K562 (cell line): ENCODE data around the gene CR2. TPM values are rescaled to one million over a fixed set of nuclear protein-coding genes. Genes with fewer than 3 reads are reported as not detected.

Experiments
- CREBBP ChIP-seq: IDR thresholded peaks from one replicate; pipeline ENCODE4 v1.6.1; 2012; ENCODE audit warnings: low read depth, mild to moderate bottlenecking, control low read depth, inconsistent platforms, low read length
- E2F5 ChIP-seq: sonication (generic); formaldehyde crosslinking; IDR thresholded peaks from 2 replicates; pipeline ENCODE4 v1.8.0; 2022; ENCODE audit warnings: mild to moderate bottlenecking, missing genetic modification reagents
- ELF1 ChIP-seq: fragments of 200-800 bp; sonication (Bioruptor generic); IDR thresholded peaks from 2 replicates; pipeline ENCODE4 v1.6.1; 2016; ENCODE audit warnings: missing genetic modification characterization, missing compliant biosample characterization
- MAFF ChIP-seq: IDR thresholded peaks from 2 replicates; pipeline ENCODE4 v1.6.1; 2012; ENCODE audit warnings: low read length, improper control_type of control experiment
- RBM22 ChIP-seq: fragments of 200-400 bp; formaldehyde crosslinking; IDR thresholded peaks from 2 replicates; pipeline ENCODE4 v1.6.1; 2018; ENCODE audit warnings: low read length, low read depth; ENCODE audit not compliant: poor library complexity, severe bottlenecking
- ZBTB34 ChIP-seq: fragments of 250-450 bp; sonication (Bioruptor Pico); IDR thresholded peaks from 2 replicates; pipeline ENCODE4 v1.8.0; 2021; ENCODE audit warnings: mild to moderate bottlenecking, moderate library complexity
- polyA plus RNA-seq, 8 experiments: library from polyadenylated mRNA; depleted of rRNA in 4 of 8; stranded (reverse) in 5 of 8; unstranded in 3 of 8; fragments of >200 nt; fragmentation: Nextera tagmentation in 2 of 8; fragmentation: Illumina TruSeq in 1 of 8; extraction: Ambion mirVana in 2 of 8; extraction: Trizol in 1 of 8; gene quantifications; 2 replicates each; pipeline versions ENCODE4 v1.2.1 to v1.2.3, GENCODE V29; 2011 to 2014; ENCODE audit warnings: inconsistent platforms in 1 of 8, missing spikeins in 1 of 8
- total RNA-seq, 7 experiments: library from RNA; depleted of rRNA in 6 of 7; stranded (reverse); fragments of >200 nt in 6 of 7; fragmentation: Illumina TruSeq in 2 of 7; extraction: Trizol in 2 of 7; gene quantifications; 2 replicates each; pipeline versions ENCODE4 v1.2.1 to v1.2.3, GENCODE V29; 2011 to 2021; ENCODE audit warnings: low replicate concordance in 1 of 7
- TF ChIP-seq, protein P1 (sequence below): fragments of 450-650 bp; formaldehyde crosslinking; IDR thresholded peaks from 2 replicates; pipeline ENCODE4 v1.4.0; 2022; ENCODE audit warnings: mild to moderate bottlenecking, moderate library complexity

CR2 gene
- total and polyA plus RNA-seq, 9 of the 15 experiments (the other 6 are each of a cell fraction or from before 2014, with no cell fraction given): 0.07 to 0.67 (median 0.37) TPM

DNA sequence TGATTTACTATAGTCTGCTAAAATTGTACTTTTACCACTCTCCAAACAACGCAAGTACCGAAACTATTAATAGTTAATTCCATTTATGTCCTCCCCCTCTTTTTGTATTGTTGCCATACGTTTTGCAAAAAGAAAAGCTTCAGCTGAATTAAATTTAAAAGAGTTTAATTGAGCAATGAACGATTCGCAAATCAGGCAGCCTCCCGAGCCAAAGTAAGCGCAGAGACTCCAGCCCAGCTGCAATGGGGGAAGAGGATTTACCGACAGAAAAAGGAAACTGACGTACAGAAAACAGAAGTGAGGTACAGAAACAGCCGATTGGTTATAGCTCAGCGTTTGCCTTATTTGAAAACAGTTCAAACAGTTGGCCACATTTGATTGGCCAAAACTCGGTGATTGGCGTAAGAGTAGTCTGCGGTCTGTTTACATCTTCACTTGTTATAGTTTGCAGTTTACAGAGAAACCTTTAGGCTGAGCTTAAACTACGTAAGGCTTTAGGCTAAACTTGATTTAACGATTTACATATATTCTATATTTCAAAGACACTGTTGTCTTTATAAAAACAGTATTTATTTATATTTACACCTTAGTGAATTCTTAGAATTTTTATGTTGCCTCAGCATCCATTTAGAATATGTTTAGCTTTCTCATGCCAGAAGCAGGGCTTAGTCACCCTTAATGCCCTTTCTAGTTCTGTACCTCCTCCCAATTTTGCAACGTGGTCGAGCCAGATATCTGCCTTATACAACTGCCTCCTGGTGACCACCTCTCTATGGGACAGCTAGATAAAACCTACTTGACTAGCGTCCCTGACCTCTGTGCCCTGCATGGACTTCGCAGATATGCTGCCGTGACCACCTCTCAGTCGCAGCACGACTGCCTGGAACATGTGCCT is 65.6 kb downstream of the CR2 start (continued):
- TF ChIP-seq CREBBP (no peak), RBM22 (no peak), E2F5 (CRISPR knock-in tag) (no peak), ELF1 (tag) (no peak), ZBTB34 (CRISPR knock-in tag) (no peak), MAFF (peak; percentile 14; the same call in 1 of the 2 replicates)
- TF ChIP-seq, protein P1, sequence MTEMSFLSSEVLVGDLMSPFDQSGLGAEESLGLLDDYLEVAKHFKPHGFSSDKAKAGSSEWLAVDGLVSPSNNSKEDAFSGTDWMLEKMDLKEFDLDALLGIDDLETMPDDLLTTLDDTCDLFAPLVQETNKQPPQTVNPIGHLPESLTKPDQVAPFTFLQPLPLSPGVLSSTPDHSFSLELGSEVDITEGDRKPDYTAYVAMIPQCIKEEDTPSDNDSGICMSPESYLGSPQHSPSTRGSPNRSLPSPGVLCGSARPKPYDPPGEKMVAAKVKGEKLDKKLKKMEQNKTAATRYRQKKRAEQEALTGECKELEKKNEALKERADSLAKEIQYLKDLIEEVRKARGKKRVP (CRISPR knock-in tag): no peak
